ENCODE data around the gene NCAPH2.

DNA sequence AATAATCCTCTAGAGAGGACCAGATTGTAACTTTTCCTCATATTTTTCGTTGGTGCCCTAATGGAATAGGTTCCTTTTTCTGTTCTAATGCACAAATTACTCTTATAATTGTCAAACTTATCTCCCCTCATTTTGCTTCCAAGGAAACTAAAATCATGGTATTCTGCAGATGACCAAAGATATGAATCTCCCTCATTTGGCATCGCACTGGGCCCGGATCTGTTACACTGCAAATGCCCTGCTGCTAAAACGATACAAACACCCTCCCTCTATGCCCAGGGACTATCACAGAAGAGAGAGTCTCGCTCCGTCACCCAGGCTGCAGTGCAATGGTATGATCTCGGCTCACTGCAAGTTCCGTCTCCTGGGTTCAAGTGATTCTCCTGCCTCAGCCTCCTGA is 45.3 kb downstream of the NCAPH2 start:
- TF ChIP-seq, protein P1, sequence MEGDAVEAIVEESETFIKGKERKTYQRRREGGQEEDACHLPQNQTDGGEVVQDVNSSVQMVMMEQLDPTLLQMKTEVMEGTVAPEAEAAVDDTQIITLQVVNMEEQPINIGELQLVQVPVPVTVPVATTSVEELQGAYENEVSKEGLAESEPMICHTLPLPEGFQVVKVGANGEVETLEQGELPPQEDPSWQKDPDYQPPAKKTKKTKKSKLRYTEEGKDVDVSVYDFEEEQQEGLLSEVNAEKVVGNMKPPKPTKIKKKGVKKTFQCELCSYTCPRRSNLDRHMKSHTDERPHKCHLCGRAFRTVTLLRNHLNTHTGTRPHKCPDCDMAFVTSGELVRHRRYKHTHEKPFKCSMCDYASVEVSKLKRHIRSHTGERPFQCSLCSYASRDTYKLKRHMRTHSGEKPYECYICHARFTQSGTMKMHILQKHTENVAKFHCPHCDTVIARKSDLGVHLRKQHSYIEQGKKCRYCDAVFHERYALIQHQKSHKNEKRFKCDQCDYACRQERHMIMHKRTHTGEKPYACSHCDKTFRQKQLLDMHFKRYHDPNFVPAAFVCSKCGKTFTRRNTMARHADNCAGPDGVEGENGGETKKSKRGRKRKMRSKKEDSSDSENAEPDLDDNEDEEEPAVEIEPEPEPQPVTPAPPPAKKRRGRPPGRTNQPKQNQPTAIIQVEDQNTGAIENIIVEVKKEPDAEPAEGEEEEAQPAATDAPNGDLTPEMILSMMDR (IDR thresholded peaks at IDR 0.05): no peak
- TF ChIP-seq POLR2A (IDR thresholded peaks at IDR 0.05): no peak
